ENCODE measurements around the gene FOXJ1.

Gene FOXJ1

DNA sequence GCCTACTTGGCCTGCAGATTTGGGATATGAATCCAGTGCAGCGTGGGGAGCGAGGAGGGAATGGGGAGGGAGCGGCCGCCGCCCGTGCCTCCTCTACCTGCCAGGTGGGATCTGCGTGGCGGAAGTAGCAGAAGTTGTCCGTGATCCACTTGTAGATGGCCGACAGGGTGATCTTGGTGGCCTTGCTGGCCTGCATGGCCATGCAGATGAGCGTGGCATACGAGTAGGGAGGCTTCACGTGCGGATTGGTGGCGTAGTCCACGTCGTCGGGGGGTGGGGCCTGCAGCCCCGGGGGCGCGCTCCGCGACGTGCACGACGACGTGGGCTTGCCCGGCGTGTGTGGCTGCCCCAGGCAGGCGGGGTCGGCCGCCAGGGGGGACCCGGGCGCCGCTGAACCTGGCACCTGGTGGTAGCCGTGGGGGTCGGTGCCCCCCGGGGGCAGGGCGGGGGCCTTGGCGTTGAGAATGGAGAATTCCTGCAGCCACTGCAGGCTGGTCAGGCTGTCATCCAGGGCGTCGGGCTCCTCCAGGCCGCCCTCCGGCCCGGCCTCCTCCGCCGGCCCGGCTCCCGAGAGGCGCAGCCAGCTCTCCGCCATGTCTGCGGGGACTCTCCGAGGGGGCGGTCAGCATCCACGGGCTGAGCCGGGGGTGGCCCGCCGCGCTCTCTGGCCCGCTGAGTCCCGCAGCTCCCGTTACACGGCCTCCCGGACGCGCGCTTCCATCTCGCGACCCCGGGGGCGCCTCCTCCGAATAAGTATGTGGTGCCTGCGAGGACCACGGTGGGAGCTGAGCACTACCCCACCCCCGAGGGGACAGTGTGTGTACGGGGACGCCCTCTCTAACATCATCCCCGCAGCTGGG lies 1.0 kb downstream of the FOXJ1 start:
- DNase-seq: no peak

- no peak for DNase-seq
Measured at GRCh38 chr17:76138896-76139752, 1.9 kb downstream of the FOXJ1 start.

- no peak for DNase-seq
Measured at GRCh38 chr17:76138234-76138895, 2.7 kb downstream of the FOXJ1 start.

GRCh38 chr17:76137351-76138233 lies 3.5 kb downstream of the FOXJ1 start:
- no peak for DNase-seq

DNA sequence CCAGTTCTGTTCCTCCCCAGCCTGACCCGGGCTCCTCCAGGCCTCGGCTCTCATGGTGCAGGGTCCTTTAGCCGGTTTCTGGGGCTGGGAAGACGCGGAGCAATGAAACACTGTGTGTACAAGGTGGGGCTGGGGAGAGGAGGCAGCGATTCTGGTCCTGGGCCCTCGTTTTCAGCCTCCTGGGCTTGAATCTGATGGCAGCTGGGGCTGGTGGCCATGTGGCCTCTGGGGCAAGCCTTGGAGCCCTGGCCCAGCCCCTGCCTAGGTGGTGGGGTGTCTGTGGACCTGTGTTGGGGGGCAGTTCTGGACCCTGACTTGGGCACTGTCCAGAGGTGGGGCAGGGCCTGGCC lies 4.1 kb downstream of the FOXJ1 start:
- DNase-seq: no peak

DNA sequence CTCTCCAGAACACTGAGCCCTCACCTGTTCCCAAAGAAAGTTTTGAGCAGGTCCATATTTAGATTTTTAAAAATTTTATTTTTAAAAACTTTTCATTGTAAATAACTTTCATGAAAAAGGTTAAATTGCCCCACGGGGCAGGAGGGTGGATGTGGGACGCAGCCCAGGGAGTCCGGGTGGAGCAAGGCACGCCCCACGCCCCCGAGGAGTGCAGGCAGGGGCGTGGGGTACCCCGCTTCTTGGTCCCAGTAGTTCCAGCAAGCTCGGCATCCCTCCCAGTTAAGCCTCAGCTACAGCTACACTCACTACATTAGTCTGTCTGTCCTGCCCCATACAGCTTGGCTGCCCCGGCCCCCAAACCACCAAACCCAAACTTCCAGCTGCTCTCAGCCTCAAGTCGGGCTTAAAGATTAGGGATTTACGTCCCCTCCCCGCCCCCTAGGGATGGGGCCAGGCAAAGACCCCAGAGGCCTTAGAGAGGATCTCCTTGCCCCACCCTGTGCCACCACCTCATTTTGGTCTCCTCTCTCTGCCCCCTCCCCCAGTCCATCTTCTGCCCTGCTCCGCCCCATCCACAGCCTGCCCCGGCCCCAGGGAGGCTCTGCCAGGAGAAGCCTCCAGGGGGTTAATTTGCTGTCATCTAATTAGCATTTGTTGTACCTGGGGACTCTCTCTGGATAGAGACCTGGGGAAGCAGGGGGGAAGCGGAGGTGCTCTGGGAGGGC lies 4.6 kb downstream of the FOXJ1 start:
- peak; percentile 20 for DNase-seq

DNA sequence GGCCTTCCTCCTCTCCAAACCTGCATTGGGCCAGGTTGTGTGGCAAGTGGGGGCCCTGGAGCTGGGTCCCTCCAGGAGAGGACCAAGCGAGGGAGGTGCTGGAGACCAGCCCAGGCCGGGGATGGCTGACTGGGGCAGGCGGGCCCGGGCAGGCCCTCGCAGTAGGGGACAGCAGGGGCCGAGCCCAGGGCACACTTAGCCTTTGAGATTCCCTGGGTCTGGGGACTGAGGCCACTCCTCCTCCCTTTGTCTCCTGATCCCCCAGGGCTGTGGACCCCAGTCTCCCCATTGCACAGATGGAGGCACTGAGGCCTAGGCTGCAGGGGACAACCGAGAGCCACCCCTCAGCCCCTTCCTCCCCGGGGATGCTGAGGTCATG lies 5.2 kb downstream of the FOXJ1 start:
- DNase-seq: no peak

DNA sequence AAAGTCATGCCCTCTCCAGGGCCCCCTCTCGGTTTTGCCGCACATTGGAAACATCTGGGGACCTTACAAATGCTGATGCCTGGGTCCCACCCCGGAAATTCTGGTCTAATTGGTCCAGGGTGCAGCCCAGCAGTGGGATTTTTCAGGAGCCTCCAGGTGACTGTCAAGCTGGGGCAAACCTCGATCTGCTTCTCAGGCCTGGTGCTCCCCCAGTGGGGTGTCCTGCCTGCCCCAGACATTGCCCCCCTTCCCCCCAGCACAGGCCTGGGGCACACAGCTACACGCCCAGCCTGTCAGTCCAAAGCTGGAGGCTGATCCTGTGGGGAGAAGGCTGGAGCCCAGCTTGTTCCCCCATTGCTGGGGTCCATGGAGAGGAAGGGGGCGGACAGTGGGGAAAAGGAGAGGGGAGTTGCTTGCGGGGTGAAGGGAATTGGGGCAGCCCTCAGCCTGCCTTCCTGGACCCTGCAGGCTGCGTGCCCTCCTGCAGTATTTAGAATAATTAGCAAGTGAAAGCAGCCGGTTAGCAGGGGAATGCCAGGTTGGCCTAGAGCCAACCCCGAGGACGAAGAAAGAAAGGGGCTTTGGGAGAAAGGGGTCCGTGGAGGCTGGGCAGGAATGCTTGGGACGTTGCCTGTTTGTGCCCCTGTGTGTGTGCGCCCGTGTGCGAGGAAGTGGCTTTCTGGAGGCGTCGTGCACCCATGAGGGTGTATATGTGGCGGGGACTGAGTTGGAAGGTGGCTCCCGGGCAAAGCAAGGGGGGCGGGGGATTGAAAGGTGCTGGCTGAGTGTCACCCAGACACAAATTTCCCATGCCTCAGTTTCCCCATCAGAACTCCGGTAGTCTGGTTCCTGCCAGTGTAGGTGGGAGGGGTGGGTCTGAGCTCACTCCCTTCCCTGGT lies 5.9 kb downstream of the FOXJ1 start:
- DNase-seq: no peak

DNA sequence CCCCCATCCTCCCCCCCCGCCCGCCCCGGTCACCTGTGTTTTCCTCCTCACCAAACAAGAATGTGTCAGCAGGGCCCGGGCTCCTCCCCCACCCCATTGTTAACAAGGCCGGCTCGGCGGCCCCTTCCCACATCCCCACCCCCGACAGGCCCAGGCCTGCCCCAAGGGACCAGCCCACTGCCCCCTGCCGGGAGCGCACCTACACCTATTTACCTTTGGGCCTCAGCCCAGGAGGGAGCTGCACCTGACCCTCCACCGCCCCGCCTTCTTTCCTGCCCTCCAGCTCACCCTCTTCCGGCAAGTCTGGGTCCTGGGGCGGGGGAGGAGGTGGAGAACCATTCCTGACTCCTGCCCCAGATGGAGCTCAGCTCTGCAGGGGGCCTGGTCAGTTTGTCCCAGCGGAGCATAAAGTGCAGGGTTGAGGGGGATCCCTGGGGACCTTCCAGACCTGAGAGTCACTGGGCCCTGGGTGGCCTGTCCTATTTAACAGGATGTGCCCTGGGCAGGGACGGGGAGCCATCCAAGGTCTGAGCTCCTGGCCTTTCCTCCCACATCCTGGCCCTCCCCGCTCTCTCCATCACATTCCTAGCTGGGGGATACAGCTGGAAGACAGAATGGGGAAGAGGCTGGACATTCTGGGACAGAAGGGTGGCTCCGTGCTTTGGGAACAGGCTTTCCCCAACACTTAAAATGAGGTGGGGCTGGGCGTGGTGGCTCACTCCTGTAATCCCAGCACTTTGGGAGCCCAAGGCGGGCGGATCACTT lies 8.3 kb downstream of the FOXJ1 start:
- DNase-seq: peak; percentile 11

- DNase-seq: peak; percentile 6
Measured at GRCh38 chr17:76131692-76132573, 9.1 kb downstream of the FOXJ1 start.

- DNase-seq: no peak
Measured at GRCh38 chr17:76131051-76131691, 9.9 kb downstream of the FOXJ1 start.

DNA sequence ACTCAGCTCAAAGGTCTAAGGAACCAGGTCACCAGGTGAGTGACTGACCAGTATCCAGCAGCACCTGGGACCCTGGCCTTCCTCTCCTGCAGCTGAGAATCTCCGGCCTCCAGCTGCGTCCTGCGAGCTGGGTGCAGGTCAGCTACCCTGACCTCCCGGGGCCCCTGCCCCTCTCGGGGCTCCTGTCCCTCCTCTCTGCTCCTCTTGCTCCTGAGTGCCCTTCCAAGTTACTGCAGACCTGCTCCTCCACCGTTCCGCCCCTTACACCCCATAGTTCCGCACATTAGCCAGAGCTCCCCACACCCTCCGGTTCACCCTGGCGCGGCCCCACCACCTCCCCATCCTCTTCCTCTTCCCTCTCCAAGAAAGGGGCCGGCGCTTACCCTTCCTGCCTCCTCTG lies 10.6 kb downstream of the FOXJ1 start:
- DNase-seq: no peak

- no peak for DNase-seq
Measured at GRCh38 chr17:76125922-76126321, 15.1 kb downstream of the FOXJ1 start.

DNA sequence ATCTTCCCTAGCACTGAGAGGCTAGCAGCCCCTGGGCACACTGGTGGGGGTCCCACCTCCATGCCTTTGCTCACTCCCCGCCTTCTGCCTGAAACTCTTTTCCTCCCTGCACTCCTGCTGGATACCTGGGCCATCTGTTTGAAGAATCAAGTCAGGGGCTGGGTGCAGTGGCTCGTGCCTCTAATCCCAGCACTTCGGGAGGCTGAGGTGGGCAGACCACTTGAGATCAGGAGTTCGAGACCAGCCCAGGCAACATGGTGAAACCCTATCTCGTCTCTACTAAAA lies 15.7 kb downstream of the FOXJ1 start:
- DNase-seq: no peak

DNA sequence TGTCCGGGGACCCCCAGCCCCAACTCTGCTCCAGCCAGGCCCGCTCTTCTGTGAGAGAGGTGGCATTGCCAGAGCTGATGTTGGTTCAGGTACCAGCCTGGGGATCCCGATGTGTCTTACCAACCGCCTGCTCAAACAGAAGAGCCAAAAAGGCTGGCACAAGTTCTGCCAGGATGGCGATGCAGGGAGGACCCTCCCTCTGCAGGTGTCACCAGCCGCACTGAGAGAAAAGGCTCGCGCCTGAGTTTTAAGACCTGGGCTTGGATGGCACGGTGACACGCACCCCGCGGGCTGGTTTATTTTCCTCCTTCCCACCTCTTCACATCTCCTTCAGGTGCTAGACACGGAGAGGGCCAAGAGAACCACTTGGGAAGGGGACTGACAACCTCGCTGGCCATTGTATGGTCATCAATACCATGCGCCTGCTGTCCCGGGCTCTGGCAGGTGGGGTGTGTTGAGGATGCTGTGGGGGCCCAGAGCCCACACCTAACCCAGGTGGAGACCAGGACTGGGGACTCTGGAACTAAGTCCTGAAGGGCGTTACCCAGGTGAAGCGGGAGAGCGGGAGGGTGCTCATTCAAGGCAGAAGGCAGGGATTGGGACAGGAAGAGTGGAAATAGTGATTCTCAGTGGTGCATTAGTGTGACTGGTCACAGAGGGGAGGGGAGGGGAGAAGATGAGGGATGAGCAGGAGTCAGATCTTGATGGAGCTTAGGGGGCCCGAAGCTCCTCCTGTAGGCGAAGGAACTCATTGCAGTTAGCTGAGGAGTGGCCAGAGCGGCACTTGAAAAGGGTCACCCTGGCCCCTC lies 16.3 kb downstream of the FOXJ1 start:
- DNase-seq: no peak

DNA sequence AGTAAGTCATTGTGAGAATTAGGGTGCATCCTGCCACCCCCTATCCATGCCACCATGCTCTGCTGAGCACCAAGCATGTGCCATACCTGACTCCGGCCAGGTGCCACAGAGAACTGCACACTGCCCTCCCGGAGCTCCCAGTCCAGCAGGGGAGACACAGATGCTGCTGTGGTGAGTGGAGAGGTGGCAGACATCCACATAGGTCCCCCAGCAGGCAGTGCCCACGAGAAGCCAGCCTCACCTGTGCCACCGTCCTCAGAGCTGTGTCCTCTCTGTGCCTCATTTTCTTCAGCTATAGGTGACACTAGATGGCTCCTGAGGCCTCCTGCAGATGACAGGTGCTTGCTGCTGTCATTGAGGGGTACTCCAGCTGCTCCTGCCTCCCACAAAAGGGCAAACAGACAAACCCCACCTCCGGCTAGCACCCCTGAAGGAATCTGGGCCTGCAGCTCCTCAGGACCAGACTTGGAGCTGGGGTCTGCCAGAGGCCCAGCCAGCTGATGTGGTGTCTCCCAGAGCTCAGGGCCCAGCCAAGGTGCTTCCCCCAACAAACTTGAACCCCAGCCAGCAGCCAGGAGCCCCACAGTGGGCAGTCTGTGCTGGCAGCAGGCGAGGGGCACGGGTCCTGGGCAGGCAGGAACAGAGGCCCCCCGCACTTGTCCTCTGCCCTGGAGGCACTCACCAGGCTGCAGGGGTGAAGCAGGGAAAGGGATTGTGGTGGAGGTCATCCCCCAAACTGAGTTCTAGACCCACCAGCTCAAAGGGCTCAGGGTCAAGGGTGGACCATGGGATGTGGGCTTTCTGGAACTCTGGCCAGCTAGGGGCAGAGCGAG lies 17.1 kb downstream of the FOXJ1 start:
- no peak for DNase-seq

GRCh38 chr17:76123191-76123499 lies 17.9 kb downstream of the FOXJ1 start:
- no peak for DNase-seq
